Measurements from ENCODE around the gene SAMD14. TPM values are rescaled to one million over a fixed set of nuclear protein-coding genes. Genes with fewer than 3 reads are reported as not detected.

The SAMD14 gene
- total RNA-seq, 3 donors from 2014 or later = 0.52 to 2.6 (median 1.2) TPM

DNA sequence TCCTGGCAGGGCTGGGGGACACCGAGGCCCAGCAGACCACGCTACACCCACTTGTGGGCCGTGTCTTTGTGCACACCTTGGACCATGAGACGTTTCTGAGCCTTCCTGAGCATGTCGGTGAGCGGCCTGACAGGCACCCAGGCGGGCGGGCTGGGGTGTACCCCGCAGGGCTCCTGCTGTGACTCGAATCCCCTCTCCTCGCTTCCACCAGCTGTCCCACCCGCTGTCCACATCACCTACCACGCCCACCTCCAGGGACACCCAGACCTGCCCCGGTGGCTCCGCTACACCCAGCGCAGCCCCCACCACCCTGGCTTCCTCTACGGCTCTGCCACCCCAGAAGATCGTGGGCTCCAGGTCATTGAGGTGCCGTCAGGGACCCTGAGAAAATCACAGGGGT, 37.4 kb upstream of the SAMD14 start:
- Histone ChIP-seq H3K36me3 (ENCODE audit: low read depth) (no peaks in the 10 kb centered on the region), H3K4me3 (no peak overlapping the region), H3K4me1 (ENCODE audit: low read depth) (no peaks in the 10 kb centered on the region), H3K9me3 (no peaks in the 10 kb centered on the region)
- TF ChIP-seq, protein P1, sequence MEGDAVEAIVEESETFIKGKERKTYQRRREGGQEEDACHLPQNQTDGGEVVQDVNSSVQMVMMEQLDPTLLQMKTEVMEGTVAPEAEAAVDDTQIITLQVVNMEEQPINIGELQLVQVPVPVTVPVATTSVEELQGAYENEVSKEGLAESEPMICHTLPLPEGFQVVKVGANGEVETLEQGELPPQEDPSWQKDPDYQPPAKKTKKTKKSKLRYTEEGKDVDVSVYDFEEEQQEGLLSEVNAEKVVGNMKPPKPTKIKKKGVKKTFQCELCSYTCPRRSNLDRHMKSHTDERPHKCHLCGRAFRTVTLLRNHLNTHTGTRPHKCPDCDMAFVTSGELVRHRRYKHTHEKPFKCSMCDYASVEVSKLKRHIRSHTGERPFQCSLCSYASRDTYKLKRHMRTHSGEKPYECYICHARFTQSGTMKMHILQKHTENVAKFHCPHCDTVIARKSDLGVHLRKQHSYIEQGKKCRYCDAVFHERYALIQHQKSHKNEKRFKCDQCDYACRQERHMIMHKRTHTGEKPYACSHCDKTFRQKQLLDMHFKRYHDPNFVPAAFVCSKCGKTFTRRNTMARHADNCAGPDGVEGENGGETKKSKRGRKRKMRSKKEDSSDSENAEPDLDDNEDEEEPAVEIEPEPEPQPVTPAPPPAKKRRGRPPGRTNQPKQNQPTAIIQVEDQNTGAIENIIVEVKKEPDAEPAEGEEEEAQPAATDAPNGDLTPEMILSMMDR (IDR thresholded peaks at IDR 0.05) = no peak
- peak in 1 of 3 donors; percentile 52 for DNase-seq
- ATAC-seq = no peak
- intact Hi-C loops (cut with DNase I, micrococcal nuclease) = loop anchor here in 1 of 2 donors (10.0 kb wide), 1 partner anchor 53 kb away; no protein-coding TSS in a partner anchor

DNA sequence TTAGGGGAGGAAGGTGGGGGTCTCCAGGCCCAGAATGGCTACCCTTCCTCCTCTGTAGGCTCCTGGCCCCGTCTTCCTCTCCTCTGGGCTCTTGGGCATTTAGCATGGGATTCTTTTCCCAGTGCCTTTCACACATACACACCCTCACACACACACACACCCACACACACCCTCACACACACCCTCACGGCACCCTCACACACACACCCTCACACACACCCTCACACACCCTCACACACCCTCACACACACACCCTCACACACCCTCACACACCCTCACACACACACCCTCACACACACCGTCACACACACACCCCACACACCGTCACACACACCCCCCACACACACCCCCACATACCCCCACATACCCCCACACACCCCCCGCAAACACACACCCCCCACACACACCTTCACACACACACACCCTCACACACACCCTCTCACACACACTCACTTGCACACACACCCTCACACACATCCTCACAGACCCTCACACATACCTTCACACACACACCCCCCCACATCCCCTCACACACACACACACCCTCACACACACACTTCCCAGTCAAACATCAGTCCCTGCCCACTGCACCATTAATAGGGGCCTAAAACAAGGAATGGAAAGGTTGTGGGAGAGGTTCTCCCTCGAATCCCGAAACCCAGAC, 36.7 kb upstream of the SAMD14 start:
- DNase-seq (peak in 1 of 3 donors; percentile 17), ATAC-seq (no peak)
- TF ChIP-seq, protein P1 (IDR thresholded peaks at IDR 0.05) = no peak
- Histone ChIP-seq H3K9me3 (no peaks in the 10 kb centered on the region), H3K36me3 (ENCODE audit: low read depth) (no peaks in the 10 kb centered on the region), H3K4me1 (ENCODE audit: low read depth) (peaks cover 3% of the 10 kb centered on the region), H3K4me3 (no peak overlapping the region)
- intact Hi-C loops (cut with DNase I, micrococcal nuclease) = loop anchor here in 1 of 2 donors (10.0 kb wide), 1 partner anchor 52 kb away; no protein-coding TSS in a partner anchor

DNA sequence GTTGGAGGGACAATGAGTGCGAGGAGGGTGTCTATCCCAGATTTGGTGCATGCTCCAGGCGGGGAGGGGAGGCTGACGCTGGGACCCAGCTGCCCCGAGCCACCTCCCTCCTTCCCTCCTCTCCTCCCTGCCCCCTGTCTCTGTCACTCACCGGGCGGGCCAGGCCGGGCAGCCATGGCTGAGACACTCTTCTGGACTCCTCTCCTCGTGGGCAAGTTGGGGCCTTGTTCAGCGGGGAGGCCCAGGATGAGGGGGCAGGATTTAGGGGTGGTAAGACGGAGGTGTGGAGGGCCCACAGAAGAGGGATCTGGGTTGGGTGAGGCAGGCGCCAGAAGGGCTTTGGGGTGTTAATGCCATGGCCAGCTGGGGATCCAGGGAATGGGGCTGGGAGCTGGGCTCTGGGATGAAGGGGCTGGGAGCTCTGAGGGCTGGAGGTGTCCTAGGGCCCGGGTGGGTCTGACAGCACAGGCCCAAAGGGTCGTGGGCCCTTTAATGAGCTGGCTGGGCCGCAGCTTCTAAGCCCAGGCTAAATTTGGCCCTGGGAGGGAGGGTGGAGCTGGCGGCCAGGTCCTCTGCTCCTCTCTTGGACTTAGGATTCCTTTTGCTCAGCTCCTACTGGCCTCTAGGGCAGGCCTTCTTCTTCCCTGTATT, 36.0 kb upstream of the SAMD14 start, which contains the start of gene SGCA:
SGCA (plus strand) TSS at position 139 of the 651 bp plus-strand sequence; CDS start at position 175, 36 bp downstream.
- TF ChIP-seq, protein P1 (IDR thresholded peaks at IDR 0.05) = no peak
- intact Hi-C loops (cut with DNase I, micrococcal nuclease) = loop anchor here in 1 of 2 donors (10.0 kb wide), 1 partner anchor 51 kb away; no protein-coding TSS in a partner anchor
- Histone ChIP-seq H3K4me1 (ENCODE audit: low read depth) (peaks cover 4% of the 10 kb centered on the region), H3K36me3 (ENCODE audit: low read depth) (no peaks in the 10 kb centered on the region), H3K9me3 (no peaks in the 10 kb centered on the region), H3K4me3 (no peak within 1 kb of the TSS)
- DNase-seq (peak in 1 of 3 donors; percentile 46), ATAC-seq (no peak)

DNA sequence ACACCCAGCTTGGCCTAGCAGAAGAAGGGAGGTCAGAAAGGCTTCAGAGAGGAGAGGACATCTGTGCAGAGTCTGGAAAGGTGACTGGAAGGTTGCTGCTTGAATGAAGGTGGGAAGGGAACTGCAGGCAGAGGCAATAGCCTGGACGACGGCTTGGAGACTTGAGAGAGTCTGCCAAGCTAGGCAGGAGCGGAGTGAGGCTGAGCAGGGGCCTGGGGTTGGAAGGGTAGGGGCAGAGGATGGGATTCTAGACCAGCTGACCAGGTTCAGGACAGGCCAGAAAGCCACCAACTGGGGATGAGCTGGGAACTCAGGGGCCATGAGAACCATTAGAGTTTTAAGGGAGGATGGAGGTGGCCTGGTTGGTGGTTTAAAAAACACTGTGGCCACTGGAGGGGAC, 35.5 kb upstream of the SAMD14 start:
- no peak for ATAC-seq
- intact Hi-C loops (cut with DNase I, micrococcal nuclease) = loop anchor here in 1 of 2 donors (10.0 kb wide), 1 partner anchor 51 kb away; no protein-coding TSS in a partner anchor
- no peaks in the 10 kb centered on the region for H3K9me3 ChIP-seq
- no peak for DNase-seq
- TF ChIP-seq, protein P1 (IDR thresholded peaks at IDR 0.05) = no peak
- H3K4me3 ChIP-seq = no peak overlapping the region
- H3K4me1 ChIP-seq (ENCODE audit: low read depth) = peaks cover 4% of the 10 kb centered on the region
- no peaks in the 10 kb centered on the region for H3K36me3 ChIP-seq (ENCODE audit: low read depth)

DNA sequence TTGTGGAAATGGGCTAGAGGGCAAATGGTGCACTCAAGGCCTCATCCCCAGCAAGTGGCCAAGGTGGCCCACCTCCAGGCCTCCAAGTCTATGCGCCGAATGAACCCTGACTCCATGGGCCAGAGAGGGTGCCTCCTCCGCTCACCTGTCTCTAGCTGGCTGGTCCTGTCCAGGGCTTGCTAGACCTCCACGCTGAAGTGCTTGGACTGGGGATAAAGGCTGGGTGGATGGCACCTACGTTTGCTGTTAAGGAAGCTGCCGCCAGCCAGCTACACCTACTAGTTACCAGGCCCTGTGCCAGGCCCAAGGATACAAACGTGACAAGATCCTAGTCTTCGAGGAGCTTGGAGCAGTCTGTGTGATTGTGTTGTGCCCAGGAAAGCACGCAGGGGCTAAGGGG, 35.1 kb upstream of the SAMD14 start:
- intact Hi-C loops (cut with DNase I, micrococcal nuclease) = loop anchor here in 1 of 2 donors (10.0 kb wide), 1 partner anchor 50 kb away; no protein-coding TSS in a partner anchor
- H3K4me3 ChIP-seq = no peak overlapping the region
- no peaks in the 10 kb centered on the region for H3K36me3 ChIP-seq (ENCODE audit: low read depth)
- no peaks in the 10 kb centered on the region for H3K9me3 ChIP-seq
- DNase-seq (peak in 1 of 3 donors; percentile 18), ATAC-seq (no peak)
- H3K4me1 ChIP-seq (ENCODE audit: low read depth) = peaks cover 4% of the 10 kb centered on the region
- TF ChIP-seq, protein P1 (IDR thresholded peaks at IDR 0.05) = no peak
